ENCODE results near the gene TRERF1.

TRERF1 gene

GRCh38 chr6:42179261-42179944, 272.3 kb downstream of the TRERF1 start:
- no peak for DNase-seq

- DNase-seq, result no peak
These were observed 274.0 kb downstream of the TRERF1 start for GRCh38 chr6:42177514-42178364.

- DNase-seq, result no peak
These were observed 274.7 kb downstream of the TRERF1 start for GRCh38 chr6:42176981-42177380.

- no peak for DNase-seq
These were observed 275.9 kb downstream of the TRERF1 start for GRCh38 chr6:42175860-42176259.

Measured in NCI-H774 (cell line).